Mucosa of descending colon (tissue), 3 donors: ENCODE results near the gene SRD5A1. TPM values are rescaled to one million over a fixed set of nuclear protein-coding genes. Genes with fewer than 3 reads are reported as not detected.
A peak's percentile ranks its signal among the peaks of the same experiment; 100 is the strongest.

Experiments
- ATAC-seq: fragments of 200-7000 bp; cut with Tn5 transposase; one replicate; pipeline ENCODE4 v1.9.1; 2020; ENCODE audit warnings: mild to moderate bottlenecking, moderate library complexity
- DNase-seq, 3 donors: peaks; one replicate each; pipeline ENCODE4 v3.0.0-alpha.2; 2020
- H3K36me3 ChIP-seq: fragments of 200-600 bp; one replicate; pipeline ENCODE4 v1.8.0; 2021; ENCODE audit warnings: low read depth, mild to moderate bottlenecking
- H3K4me1 ChIP-seq: fragments of 200-600 bp; one replicate; pipeline ENCODE4 v1.8.0; 2021; ENCODE audit warnings: low read depth, mild to moderate bottlenecking
- H3K4me3 ChIP-seq: fragments of 200-600 bp; one replicate; pipeline ENCODE4 v1.8.0; 2021; ENCODE audit warnings: mild to moderate bottlenecking
- H3K9me3 ChIP-seq: fragments of 200-600 bp; one replicate; pipeline ENCODE4 v1.8.0; 2021; ENCODE audit warnings: mild to moderate bottlenecking
- CTCF ChIP-seq: fragments of 200-600 bp; IDR thresholded peaks from one replicate; pipeline ENCODE4 v1.8.0; 2022; ENCODE audit warnings: antibody characterized with exemption, mild to moderate bottlenecking
- intact Hi-C, 2 donors: fragments of 100-400 bp; cut with DNase I in 1 of 2; cut with micrococcal nuclease in 1 of 2; formaldehyde crosslinking; loops; one replicate each; pipeline versions ENCODE4 v1.11.0 to v1.11.1; 2022; cut with DNase I, micrococcal nuclease
- total RNA-seq, 3 donors: library from RNA; stranded (reverse); fragmentation: NEBNext Ultra II Directional in 2 of 3; extraction: Animal tissue kit (Norgen Biotek cat#: 25700) in 2 of 3; gene quantifications; one replicate each; pipeline versions ENCODE4 v1.2.1 to v1.2.4, GENCODE V29; 2021 to 2023
- donor health status: DM: no; HTN: no; CAD: no; lungs with moderate emphysema.
- donor health status: DM: no; HTN: no; CAD: no.
- donor health status: DM: no; HTN: yes; CAD: no.

The SRD5A1 gene
- total RNA-seq, 3 donors from 2014 or later = 12.7 to 16.2 (median 14.3) TPM

- DNase-seq (no peak), ATAC-seq (no peak)
- no peak overlapping the region for H3K4me3 ChIP-seq
- H3K36me3 ChIP-seq = no peaks in the 10 kb centered on the region
- TF ChIP-seq CTCF = no peak
- intact Hi-C loops = no loop called here
- H3K4me1 ChIP-seq = no peaks in the 10 kb centered on the region
- H3K9me3 ChIP-seq = no peaks in the 10 kb centered on the region
Observed at GRCh38 chr5:6683241-6683640, 50.0 kb downstream of the SRD5A1 start.

- ATAC-seq = no peak
- TF ChIP-seq CTCF = no peak
- no peaks in the 10 kb centered on the region for H3K9me3 ChIP-seq
- no peaks in the 10 kb centered on the region for H3K4me1 ChIP-seq
- no peak overlapping the region for H3K4me3 ChIP-seq
- intact Hi-C loops = no loop called here
- H3K36me3 ChIP-seq = no peaks in the 10 kb centered on the region
- no peak for DNase-seq
Observed at GRCh38 chr5:6684075-6684474, 50.8 kb downstream of the SRD5A1 start.

GRCh38 chr5:6686501-6686900 is 53.3 kb downstream of the SRD5A1 start:
- Histone ChIP-seq H3K9me3 (no peaks in the 10 kb centered on the region), H3K4me3 (no peak overlapping the region), H3K36me3 (no peaks in the 10 kb centered on the region), H3K4me1 (no peaks in the 10 kb centered on the region)
- intact Hi-C loops = no loop called here
- no peak for DNase-seq
- no peak for TF ChIP-seq CTCF
- no peak for ATAC-seq

- DNase-seq (peak in 1 of 3 donors; percentile 35), ATAC-seq (peak; percentile 52)
Observed at GRCh38 chr5:6686915-6687409, 53.7 kb downstream of the SRD5A1 start.

GRCh38 chr5:6687505-6687904 is 54.3 kb downstream of the SRD5A1 start:
- Histone ChIP-seq H3K9me3 (no peaks in the 10 kb centered on the region), H3K36me3 (no peaks in the 10 kb centered on the region), H3K4me1 (no peaks in the 10 kb centered on the region), H3K4me3 (no peak overlapping the region)
- DNase-seq = no peak
- ATAC-seq = no peak
- no peak for TF ChIP-seq CTCF
- intact Hi-C loops = no loop called here

More at GRCh38 chr5:6686915-6687409, 53.7 kb downstream of the SRD5A1 start:
- no peaks in the 10 kb centered on the region for H3K9me3 ChIP-seq
- intact Hi-C loops = no loop called here
- no peak for TF ChIP-seq CTCF
- no peaks in the 10 kb centered on the region for H3K36me3 ChIP-seq
- H3K4me1 ChIP-seq = no peaks in the 10 kb centered on the region
- H3K4me3 ChIP-seq = no peak overlapping the region

GRCh38 chr5:6692906-6693305 is 59.7 kb downstream of the SRD5A1 start:
- TF ChIP-seq CTCF = no peak
- H3K9me3 ChIP-seq = no peaks in the 10 kb centered on the region
- intact Hi-C loops = no loop called here
- no peak for DNase-seq
- ATAC-seq = no peak
- no peaks in the 10 kb centered on the region for H3K4me1 ChIP-seq
- H3K4me3 ChIP-seq = no peak overlapping the region
- H3K36me3 ChIP-seq = no peaks in the 10 kb centered on the region
